Activated B cell treated with CpG ODN at 0.5 μM for 24 hours (primary cell): ENCODE results near the gene BPIFB3. TPM values are rescaled to one million over a fixed set of nuclear protein-coding genes. Genes with fewer than 3 reads are reported as not detected.

Experiments
- ATAC-seq: fragments of 200-7000 bp; cut with Tn5 transposase; one replicate; pipeline ENCODE4 v1.10.0; 2021; ENCODE audit warnings: low read depth, mild to moderate bottlenecking, moderate library complexity
- CTCF ChIA-PET: fragments of 350-600 bp; sonication (Branson Sonifier 250); formaldehyde crosslinking; loops from one replicate; lab custom pipeline; 2021; ENCODE audit warnings: antibody characterized with exemption; lab: Charles Lee
- POLR2A ChIA-PET: fragments of 350-600 bp; sonication (Branson Sonifier 250); formaldehyde crosslinking; loops from one replicate; lab custom pipeline; 2021; ENCODE audit warnings: antibody characterized with exemption; lab: Charles Lee
- DNase-seq: peaks from one replicate; pipeline ENCODE4 v3.0.0; 2022
- H3K27ac Mint-ChIP-seq: one replicate; pipeline ENCODE4 v1.8.0; 2020; ENCODE audit warnings: mixed read lengths
- H3K27me3 Mint-ChIP-seq: one replicate; pipeline ENCODE4 v1.8.0; 2021; ENCODE audit warnings: mixed read lengths
- H3K36me3 Mint-ChIP-seq: one replicate; pipeline ENCODE4 v1.8.0; 2021; ENCODE audit warnings: low read depth, mixed read lengths
- H3K4me1 Mint-ChIP-seq: one replicate; pipeline ENCODE4 v1.8.0; 2021; ENCODE audit warnings: mixed read lengths
- H3K4me3 Mint-ChIP-seq: one replicate; pipeline ENCODE4 v1.8.0; 2020; ENCODE audit warnings: mild to moderate bottlenecking, mixed read lengths
- H3K9me3 Mint-ChIP-seq: one replicate; pipeline ENCODE4 v1.8.0; 2020; ENCODE audit warnings: mixed read lengths
- CTCF ChIP-seq: fragments of 200-600 bp; IDR thresholded peaks from one replicate; pipeline ENCODE4 v1.8.0; 2022; ENCODE audit warnings: antibody characterized with exemption, mild to moderate bottlenecking
- intact Hi-C: fragments of 100-400 bp; cut with micrococcal nuclease; formaldehyde crosslinking; loops from one replicate; pipeline ENCODE4 v1.15.1; 2024
- total RNA-seq: library from RNA; stranded (reverse); gene quantifications from 2 replicates; pipeline ENCODE4 v1.2.3, GENCODE V29; 2022

Gene BPIFB3
- total RNA-seq, 1 donor from 2014 or later = not detected

DNA sequence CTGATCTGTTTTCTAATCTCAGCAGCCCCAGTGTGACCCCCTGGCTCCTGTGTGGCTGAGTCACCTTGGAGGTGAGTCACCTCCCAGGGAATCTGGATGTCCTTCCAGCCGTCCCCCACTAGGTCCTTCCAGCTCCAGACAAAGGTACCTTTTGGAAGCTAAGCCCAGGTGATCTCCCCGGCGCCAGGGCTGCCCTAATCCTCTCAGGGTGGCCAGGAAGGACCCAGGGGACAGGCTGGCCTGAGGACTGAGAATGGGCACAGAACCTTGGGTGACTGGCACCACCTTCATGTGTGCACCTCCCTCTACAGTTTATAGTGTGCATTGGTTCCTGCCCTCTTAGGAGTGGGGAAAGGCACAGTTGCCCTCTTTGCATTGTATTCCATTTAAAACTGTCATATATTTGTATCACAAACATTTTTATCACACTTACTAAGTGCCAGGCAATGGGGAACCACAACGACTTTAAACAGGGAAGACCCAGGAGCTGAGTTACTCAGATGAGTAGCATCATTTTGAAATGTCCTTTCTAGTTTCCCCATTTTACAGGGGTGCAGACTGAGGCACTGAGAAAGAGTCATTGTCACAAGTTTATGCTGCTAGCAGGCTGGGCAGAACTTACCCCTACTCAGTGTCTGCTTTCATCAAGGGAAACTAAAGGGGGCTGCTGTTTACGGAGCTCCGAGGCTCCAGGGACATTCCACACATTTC lies 23.1 kb downstream of the BPIFB3 start:
- ATAC-seq (peak; percentile 45), DNase-seq (no peak)
- no peaks in the 10 kb centered on the region for H3K4me1 Mint-ChIP-seq
- no peaks in the 10 kb centered on the region for H3K36me3 Mint-ChIP-seq
- H3K27ac Mint-ChIP-seq = no peak overlapping the region
- POLR2A ChIA-PET = interaction anchor here (1.0 kb wide), 1 partner anchor 105 kb away, joined by 4 read pairs; no protein-coding TSS in a partner anchor
- H3K9me3 Mint-ChIP-seq = no peaks in the 10 kb centered on the region
- CTCF ChIA-PET = interaction anchor here (0.8 to 2.5 kb wide), 3 partner anchors 176 to 414 kb away, joined by 3 to 17 read pairs (median 3); no protein-coding TSS in a partner anchor
- peaks cover 3% of the 10 kb centered on the region for H3K27me3 Mint-ChIP-seq
- no peak overlapping the region for H3K4me3 Mint-ChIP-seq
- intact Hi-C loops = loop anchor here (1.0 to 5.0 kb wide), 2 partner anchors 175 to 285 kb away; no protein-coding TSS in a partner anchor
- TF ChIP-seq CTCF = no peak

DNA sequence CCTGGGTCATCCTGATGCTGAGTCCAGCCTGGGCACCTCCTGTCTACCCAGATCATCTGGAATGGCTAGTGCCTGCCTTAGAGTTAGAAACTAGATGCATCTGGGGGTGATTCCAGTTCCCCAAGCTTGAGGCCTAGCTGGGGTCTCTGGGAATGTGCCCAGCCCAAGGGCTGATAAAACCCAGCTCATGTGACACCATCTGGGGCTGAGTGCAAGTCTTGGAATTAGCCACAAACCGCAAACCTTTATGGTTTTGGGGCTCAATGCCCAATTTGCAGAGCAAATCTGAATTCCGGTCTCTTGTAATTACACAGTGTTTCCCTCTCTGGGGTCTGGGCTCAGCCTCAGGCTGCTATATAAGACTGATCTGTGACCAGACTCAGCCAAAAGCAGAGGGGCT lies 25.6 kb downstream of the BPIFB3 start, which contains the start of gene BPIFB4:
TSS of gene BPIFB4 (plus strand) at position 385 of the 400 bp plus-strand sequence. CDS start 1,884 bp downstream, outside the sequence.
- ChIA-PET CTCF (interaction anchor here (1.7 kb wide), 1 partner anchor 177 kb away, joined by 5 read pairs; no protein-coding TSS in a partner anchor), POLR2A (no interaction called here)
- no peak within 1 kb of the TSS for H3K4me3 Mint-ChIP-seq
- TF ChIP-seq CTCF = no peak
- peaks cover 3% of the 10 kb centered on the region for H3K27me3 Mint-ChIP-seq
- no peaks in the 10 kb centered on the region for H3K9me3 Mint-ChIP-seq
- intact Hi-C loops = loop anchor here (5.0 kb wide), 1 partner anchor 287 kb away; no protein-coding TSS in a partner anchor
- DNase-seq (no peak), ATAC-seq (no peak)
- no peaks in the 10 kb centered on the region for H3K4me1 Mint-ChIP-seq
- no peaks in the 10 kb centered on the region for H3K36me3 Mint-ChIP-seq
- no peak within 1 kb of the TSS for H3K27ac Mint-ChIP-seq

DNA sequence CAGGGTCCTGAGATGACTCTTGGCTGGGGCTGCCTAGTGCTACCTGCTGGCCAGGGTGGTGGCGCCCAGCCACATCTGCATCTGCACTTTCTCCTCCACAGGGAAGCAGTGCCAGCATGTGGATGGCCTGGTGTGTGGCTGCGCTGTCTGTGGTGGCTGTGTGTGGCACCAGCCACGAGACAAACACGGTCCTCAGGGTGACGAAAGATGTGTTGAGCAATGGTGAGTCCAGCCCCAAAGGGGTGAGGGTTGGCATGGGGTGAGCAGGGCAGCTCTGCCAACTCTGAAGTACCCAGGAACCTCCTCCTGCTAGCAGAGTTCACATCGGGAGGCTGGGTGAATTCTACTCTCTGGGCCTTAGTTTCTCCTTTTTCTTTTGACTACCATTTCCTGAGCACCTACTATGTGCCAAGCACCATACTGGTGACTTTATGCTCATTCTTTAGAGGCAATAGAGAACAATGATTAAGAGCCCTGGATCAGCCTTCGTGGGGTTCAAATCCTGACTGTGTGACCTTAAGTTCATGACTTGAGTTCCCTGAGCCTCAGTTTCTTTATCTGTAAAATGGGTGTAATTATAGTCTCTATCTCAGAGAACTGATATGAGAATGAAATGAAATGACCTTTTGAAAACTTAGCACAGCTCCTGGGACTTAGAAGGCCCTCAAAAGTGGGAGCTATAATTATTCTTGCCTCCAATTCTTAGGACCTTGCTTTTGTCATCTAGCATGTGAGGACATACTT lies 27.9 kb downstream of the BPIFB3 start:
- ATAC-seq (no peak), DNase-seq (no peak)
- H3K27ac Mint-ChIP-seq = no peak overlapping the region
- H3K4me3 Mint-ChIP-seq = no peak overlapping the region
- intact Hi-C loops = no loop called here
- POLR2A ChIA-PET = no interaction called here
- CTCF ChIA-PET = no interaction called here
- peaks cover 3% of the 10 kb centered on the region for H3K27me3 Mint-ChIP-seq
- H3K36me3 Mint-ChIP-seq = no peaks in the 10 kb centered on the region
- no peaks in the 10 kb centered on the region for H3K9me3 Mint-ChIP-seq
- no peaks in the 10 kb centered on the region for H3K4me1 Mint-ChIP-seq
- TF ChIP-seq CTCF = no peak

- CTCF ChIA-PET = no interaction called here
- H3K9me3 Mint-ChIP-seq = no peaks in the 10 kb centered on the region
- no peaks in the 10 kb centered on the region for H3K4me1 Mint-ChIP-seq
- ATAC-seq (no peak), DNase-seq (no peak)
- H3K4me3 Mint-ChIP-seq = no peak overlapping the region
- intact Hi-C loops = no loop called here
- POLR2A ChIA-PET = no interaction called here
- H3K27ac Mint-ChIP-seq = no peak overlapping the region
- H3K27me3 Mint-ChIP-seq = no peaks in the 10 kb centered on the region
- no peak for TF ChIP-seq CTCF
- no peaks in the 10 kb centered on the region for H3K36me3 Mint-ChIP-seq
Measured at GRCh38 chr20:33082546-33082945, 28.8 kb downstream of the BPIFB3 start.
